WTC11 (cell line): ENCODE measurements around the gene METTL9.

Experiments used
- FOXP1 ChIP-seq: sonication (generic); formaldehyde crosslinking; IDR thresholded peaks from 2 replicates; pipeline ENCODE4 v1.8.0; 2022; ENCODE audit warnings: missing genetic modification reagents, mild to moderate bottlenecking, moderate library complexity, borderline replicate concordance
- GTF2I ChIP-seq: fragments of 250-450 bp; sonication (Bioruptor Pico); conservative IDR thresholded peaks from 2 replicates; pipeline ENCODE4 v1.4.0; 2021; ENCODE audit warnings: mild to moderate bottlenecking
- TCF7 ChIP-seq: sonication (generic); formaldehyde crosslinking; IDR thresholded peaks from 2 replicates; pipeline ENCODE4 v1.8.0; 2022; ENCODE audit warnings: mild to moderate bottlenecking, low read depth, missing genetic modification reagents, moderate library complexity
- TEAD1 ChIP-seq: sonication (generic); formaldehyde crosslinking; IDR thresholded peaks from 2 replicates; pipeline ENCODE4 v1.8.0; 2022; ENCODE audit warnings: mild to moderate bottlenecking, missing genetic modification reagents
- TEAD4 ChIP-seq: sonication (generic); formaldehyde crosslinking; IDR thresholded peaks from 2 replicates; pipeline ENCODE4 v1.8.0; 2022; ENCODE audit warnings: mild to moderate bottlenecking, missing genetic modification reagents
- TP53 ChIP-seq: sonication (generic); formaldehyde crosslinking; IDR thresholded peaks from 2 replicates; pipeline ENCODE4 v1.8.1; 2023; ENCODE audit warnings: mild to moderate bottlenecking, missing genetic modification reagents
- ZNF121 ChIP-seq: sonication (generic); formaldehyde crosslinking; IDR thresholded peaks from 2 replicates; pipeline ENCODE4 v1.8.0; 2023; ENCODE audit warnings: missing genetic modification reagents
- TF ChIP-seq, protein P1 (sequence below): fragments of 200-600 bp; IDR thresholded peaks from 2 replicates; pipeline ENCODE4 v1.8.0; 2022; ENCODE audit warnings: antibody characterized with exemption
- TF ChIP-seq, protein P2 (sequence below): sonication (generic); formaldehyde crosslinking; IDR thresholded peaks from 2 replicates; pipeline ENCODE4 v1.8.1; 2022; ENCODE audit warnings: mild to moderate bottlenecking, moderate library complexity, missing genetic modification reagents

GRCh38 chr16:21643785-21644184, 44.4 kb downstream of the METTL9 start:
- TF ChIP-seq, protein P1, sequence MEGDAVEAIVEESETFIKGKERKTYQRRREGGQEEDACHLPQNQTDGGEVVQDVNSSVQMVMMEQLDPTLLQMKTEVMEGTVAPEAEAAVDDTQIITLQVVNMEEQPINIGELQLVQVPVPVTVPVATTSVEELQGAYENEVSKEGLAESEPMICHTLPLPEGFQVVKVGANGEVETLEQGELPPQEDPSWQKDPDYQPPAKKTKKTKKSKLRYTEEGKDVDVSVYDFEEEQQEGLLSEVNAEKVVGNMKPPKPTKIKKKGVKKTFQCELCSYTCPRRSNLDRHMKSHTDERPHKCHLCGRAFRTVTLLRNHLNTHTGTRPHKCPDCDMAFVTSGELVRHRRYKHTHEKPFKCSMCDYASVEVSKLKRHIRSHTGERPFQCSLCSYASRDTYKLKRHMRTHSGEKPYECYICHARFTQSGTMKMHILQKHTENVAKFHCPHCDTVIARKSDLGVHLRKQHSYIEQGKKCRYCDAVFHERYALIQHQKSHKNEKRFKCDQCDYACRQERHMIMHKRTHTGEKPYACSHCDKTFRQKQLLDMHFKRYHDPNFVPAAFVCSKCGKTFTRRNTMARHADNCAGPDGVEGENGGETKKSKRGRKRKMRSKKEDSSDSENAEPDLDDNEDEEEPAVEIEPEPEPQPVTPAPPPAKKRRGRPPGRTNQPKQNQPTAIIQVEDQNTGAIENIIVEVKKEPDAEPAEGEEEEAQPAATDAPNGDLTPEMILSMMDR, result no peak
- TF ChIP-seq GTF2I (CRISPR knock-in tag) (no peak), ZNF121 (CRISPR knock-in tag) (no peak), FOXP1 (CRISPR knock-in tag) (no peak), TP53 (CRISPR knock-in tag) (no peak), TEAD4 (CRISPR knock-in tag) (no peak), TEAD1 (CRISPR knock-in tag) (no peak), TCF7 (CRISPR knock-in tag) (no peak)
- TF ChIP-seq, protein P2, sequence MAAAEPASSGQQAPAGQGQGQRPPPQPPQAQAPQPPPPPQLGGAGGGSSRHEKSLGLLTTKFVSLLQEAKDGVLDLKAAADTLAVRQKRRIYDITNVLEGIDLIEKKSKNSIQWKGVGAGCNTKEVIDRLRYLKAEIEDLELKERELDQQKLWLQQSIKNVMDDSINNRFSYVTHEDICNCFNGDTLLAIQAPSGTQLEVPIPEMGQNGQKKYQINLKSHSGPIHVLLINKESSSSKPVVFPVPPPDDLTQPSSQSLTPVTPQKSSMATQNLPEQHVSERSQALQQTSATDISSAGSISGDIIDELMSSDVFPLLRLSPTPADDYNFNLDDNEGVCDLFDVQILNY (CRISPR knock-in tag), result no peak
